OCI-M1 (cell line): Measurements from ENCODE around the gene TRAPPC11.
"Not testable (repeated sequence)": the region's sequence is repeated elsewhere in the genome, so short reads cannot be mapped to it uniquely, and the experiment has no call there.

Experiments
- DNase-seq: peaks from one replicate; lab custom pipeline; 2025; lab: John Stamatoyannopoulos, UW

Gene TRAPPC11

GRCh38 chr4:183659029-183659871 lies at the start of gene TRAPPC11, which contains the start of gene RWDD4:
Gene TRAPPC11 (plus strand): TSS chr4:183659293. CDS start chr4:183663868, 4,575 bp downstream.
Gene RWDD4 (minus strand): TSS chr4:183659185. CDS start chr4:183658952, 233 bp downstream.
- peak; percentile 99 for DNase-seq

DNA sequence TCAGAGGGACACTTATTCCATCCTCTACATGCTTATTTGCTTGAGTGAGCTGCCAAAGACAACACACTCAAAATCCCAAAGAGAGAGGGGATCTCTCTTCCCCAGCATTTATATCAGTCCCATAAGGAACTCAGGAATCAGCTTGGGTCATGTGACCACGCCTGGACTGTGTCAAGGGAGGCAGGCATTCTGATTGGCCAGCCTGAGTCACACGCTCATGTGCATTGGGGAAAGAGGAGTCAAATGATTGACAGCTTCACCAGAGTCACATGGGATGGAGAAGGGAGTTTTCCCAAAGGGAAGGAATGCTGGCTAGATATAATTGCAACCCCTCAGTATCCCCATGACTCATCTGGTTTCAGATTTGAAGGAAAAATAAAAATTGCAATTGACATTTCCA lies 49.1 kb upstream of the TRAPPC11 start:
- peak; percentile 31 for DNase-seq

DNA sequence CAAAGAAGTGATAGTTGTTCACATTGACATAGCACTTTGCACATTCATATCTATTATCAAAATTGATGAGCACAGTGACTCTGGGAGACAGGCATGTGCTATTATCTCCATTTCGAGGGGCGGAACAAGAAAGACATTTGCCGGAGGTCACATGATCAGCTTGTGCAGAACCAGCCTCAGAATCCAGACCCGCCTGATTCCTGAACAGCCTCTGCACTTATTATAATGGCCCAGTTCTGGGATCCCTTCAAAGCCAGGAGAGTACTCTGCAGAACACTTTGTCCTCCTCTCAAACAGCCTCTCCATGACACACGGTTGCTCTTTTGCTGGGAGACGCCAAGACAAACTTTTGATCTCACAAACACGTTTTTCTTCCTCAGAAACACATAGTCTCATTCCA lies 48.5 kb upstream of the TRAPPC11 start:
- no peak for DNase-seq

- no peak for DNase-seq
Measured at GRCh38 chr4:183611210-183611830, 47.8 kb upstream of the TRAPPC11 start.

- no peak for DNase-seq
Measured at GRCh38 chr4:183612329-183613250, 46.5 kb upstream of the TRAPPC11 start.

GRCh38 chr4:183617075-183617474 lies 42.0 kb upstream of the TRAPPC11 start:
- no peak for DNase-seq

DNA sequence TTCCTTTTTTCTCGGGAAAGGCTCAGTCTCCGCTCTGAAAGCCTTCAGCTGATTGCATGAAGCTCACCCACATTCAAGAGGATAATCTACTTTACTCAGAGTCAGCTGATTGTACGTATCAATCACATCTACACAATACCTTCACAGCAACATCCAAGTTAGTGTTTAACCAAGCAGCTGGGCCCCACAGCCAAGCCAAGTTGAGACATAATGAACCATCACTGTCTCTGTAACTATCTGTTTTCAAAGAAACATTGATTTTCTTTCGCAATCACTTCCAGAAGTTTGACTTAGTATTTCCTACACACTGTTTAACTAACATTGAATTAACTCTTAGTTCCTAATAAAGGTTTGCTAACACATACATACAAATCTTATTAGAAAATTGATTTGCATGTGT lies 40.4 kb upstream of the TRAPPC11 start:
- no peak for DNase-seq

DNA sequence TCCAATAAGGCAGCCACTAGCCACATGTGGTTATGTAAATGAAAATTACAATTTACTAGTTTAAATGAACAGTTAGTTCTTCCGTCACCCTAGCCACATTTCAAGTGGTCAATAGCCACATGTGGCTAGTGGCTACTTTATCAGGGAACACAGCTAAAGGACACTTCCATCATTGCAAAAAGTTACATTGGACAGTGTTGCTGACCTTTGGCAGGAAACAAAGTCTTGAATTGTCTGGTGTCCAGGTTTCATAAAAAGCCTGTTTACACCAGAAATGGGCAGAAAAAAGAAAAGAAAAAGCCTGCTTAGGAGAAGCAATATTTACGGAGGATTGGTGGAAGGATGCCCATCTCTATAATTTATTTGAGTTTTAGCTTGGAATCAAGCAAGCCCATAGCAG lies 38.7 kb upstream of the TRAPPC11 start:
- no peak for DNase-seq

DNA sequence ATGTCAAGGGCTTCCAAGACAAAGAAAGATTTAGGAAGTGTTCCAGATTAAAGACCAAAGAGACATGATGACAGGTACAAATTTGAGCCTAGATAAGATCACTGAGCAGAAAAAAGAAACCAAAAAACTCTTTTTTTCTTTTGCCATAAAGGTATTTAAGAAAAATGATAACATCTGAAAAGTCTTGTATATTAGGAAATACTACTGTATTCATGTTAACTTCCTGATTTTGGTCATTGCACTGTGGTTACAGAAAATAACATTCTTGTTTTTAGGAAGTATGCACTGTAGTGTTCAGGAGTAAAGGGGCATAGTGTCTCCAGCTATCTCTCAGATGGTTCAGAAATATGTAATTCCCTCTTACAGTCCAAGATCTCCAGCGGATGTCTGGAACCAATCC lies 37.2 kb upstream of the TRAPPC11 start:
- DNase-seq: peak; percentile 53

GRCh38 chr4:183624548-183624947 lies 34.5 kb upstream of the TRAPPC11 start:
- DNase-seq: no peak

GRCh38 chr4:183626168-183626567 lies 32.9 kb upstream of the TRAPPC11 start:
- DNase-seq: no peak

DNA sequence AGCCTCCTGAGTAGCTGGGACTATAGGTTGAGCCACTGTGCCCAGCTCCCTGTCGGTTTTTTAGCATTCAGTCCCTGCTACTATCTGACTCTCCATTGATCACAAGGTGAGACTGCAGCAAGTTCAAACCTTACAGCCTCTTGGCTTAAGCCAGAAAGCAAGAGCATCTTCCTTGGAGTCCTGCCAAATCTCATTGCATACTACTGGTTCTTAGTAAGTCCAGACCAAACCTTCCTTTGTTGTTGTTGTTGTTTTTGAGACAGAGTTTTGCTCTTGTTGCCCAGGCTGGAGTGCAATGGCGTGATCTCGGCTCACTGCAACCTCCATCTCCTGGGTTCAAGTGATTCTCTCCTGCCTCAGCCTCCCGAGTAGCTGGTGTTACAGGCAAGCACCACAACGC lies 31.8 kb upstream of the TRAPPC11 start:
- DNase-seq: not testable (repeated sequence)

GRCh38 chr4:183627979-183628588 lies 31.0 kb upstream of the TRAPPC11 start:
- no peak for DNase-seq

- no peak for DNase-seq
Measured at GRCh38 chr4:183631577-183632198, 27.4 kb upstream of the TRAPPC11 start.

- DNase-seq: peak; percentile 36
Measured at GRCh38 chr4:183632689-183633088, 26.4 kb upstream of the TRAPPC11 start.

GRCh38 chr4:183633476-183634400 lies 25.4 kb upstream of the TRAPPC11 start:
- no peak for DNase-seq

- no peak for DNase-seq
Measured at GRCh38 chr4:183635321-183635720, 23.8 kb upstream of the TRAPPC11 start.

- no peak for DNase-seq
Measured at GRCh38 chr4:183635741-183636140, 23.4 kb upstream of the TRAPPC11 start.

GRCh38 chr4:183636503-183636902 lies 22.6 kb upstream of the TRAPPC11 start:
- no peak for DNase-seq

- DNase-seq: no peak
Measured at GRCh38 chr4:183636923-183637322, 22.2 kb upstream of the TRAPPC11 start.
